Sigmoid colon (tissue), 4 donors: ENCODE measurements around the gene MRPL21.

Experiments used
- CTCF ChIP-seq, 4 experiments: fragments of 450-650 bp in 3 of 4; fragments of 200-600 bp in 1 of 4; IDR thresholded peaks; one replicate each; pipeline ENCODE4 v1.5.1; 2016 to 2019; ENCODE audit warnings: antibody characterized with exemption in 4 of 4, mild to moderate bottlenecking in 3 of 4, moderate library complexity in 2 of 4
- EP300 ChIP-seq, 4 donors: sonication (generic); formaldehyde crosslinking; IDR thresholded peaks; one replicate each; pipeline ENCODE4 v1.6.1; 2017; ENCODE audit warnings: antibody characterized with exemption in 4 of 4
- POLR2A ChIP-seq, 2 donors: fragments of 450-650 bp; IDR thresholded peaks; one replicate each; pipeline ENCODE4 v1.6.1; 2016; ENCODE audit warnings: antibody characterized with exemption in 2 of 2, mild to moderate bottlenecking in 2 of 2, moderate library complexity in 2 of 2

GRCh38 chr11:68870470-68870869 is 33.2 kb downstream of the MRPL21 start:
- TF ChIP-seq CTCF (IDR thresholded peaks at IDR 0.05): no peak
- TF ChIP-seq EP300 (IDR thresholded peaks at IDR 0.05): no peak
- no peak for TF ChIP-seq POLR2A (IDR thresholded peaks at IDR 0.05)
